Measurements from ENCODE around the gene PCDHGB1.
"Not testable (repeated sequence)": the region's sequence is repeated elsewhere in the genome, so short reads cannot be mapped to it uniquely, and the experiment has no call there.

PCDHGB1 gene

GRCh38 chr5:141373673-141374317 lies 23.9 kb downstream of the PCDHGB1 start, which contains the start of gene PCDHGA6:
Gene PCDHGA6, plus strand, starts transcription at chr5:141373891. Its CDS starts 193 bp downstream, at chr5:141374084.
- H3K4me3 ChIP-seq (ENCODE audit: low read length): no peak within 1 kb of the TSS
- no peaks in the 10 kb centered on the region for H3K36me3 ChIP-seq (ENCODE audit: insufficient read depth, low read depth, low read length)
- H3K27me3 ChIP-seq (ENCODE audit: insufficient read depth, low read length): no peaks in the 10 kb centered on the region
- H3K9ac ChIP-seq (ENCODE audit: low read depth, low read length): no peak within 1 kb of the TSS
- H3K9me3 ChIP-seq (ENCODE audit: insufficient read depth, low read depth, low read length): peaks cover 74% of the 10 kb centered on the region
- H3K4me1 ChIP-seq (ENCODE audit: insufficient read depth, low read length): no peaks in the 10 kb centered on the region
- no peak within 1 kb of the TSS for H3K27ac ChIP-seq (ENCODE audit: low read length)

GRCh38 chr5:141374627-141375026 lies 24.7 kb downstream of the PCDHGB1 start:
- no peak overlapping the region for H3K4me3 ChIP-seq (ENCODE audit: low read length)
- no peak overlapping the region for H3K9ac ChIP-seq (ENCODE audit: low read depth, low read length)
- H3K9me3 ChIP-seq (ENCODE audit: insufficient read depth, low read depth, low read length): peaks cover 76% of the 10 kb centered on the region
- H3K36me3 ChIP-seq (ENCODE audit: insufficient read depth, low read depth, low read length): no peaks in the 10 kb centered on the region
- H3K27me3 ChIP-seq (ENCODE audit: insufficient read depth, low read length): no peaks in the 10 kb centered on the region
- H3K4me1 ChIP-seq (ENCODE audit: insufficient read depth, low read length): no peaks in the 10 kb centered on the region
- H3K27ac ChIP-seq (ENCODE audit: low read length): no peak overlapping the region

- not testable (repeated sequence) for H3K4me3 ChIP-seq (ENCODE audit: low read length); H3K27me3 ChIP-seq (ENCODE audit: insufficient read depth, low read length); H3K9ac ChIP-seq (ENCODE audit: low read depth, low read length); H3K27ac ChIP-seq (ENCODE audit: low read length); H3K4me1 ChIP-seq (ENCODE audit: insufficient read depth, low read length); H3K36me3 ChIP-seq (ENCODE audit: insufficient read depth, low read depth, low read length)
- H3K9me3 ChIP-seq (ENCODE audit: insufficient read depth, low read depth, low read length): peaks cover 67% of the 10 kb centered on the region
Observed at GRCh38 chr5:141375444-141376155, 25.7 kb downstream of the PCDHGB1 start.

- Histone ChIP-seq H3K4me1 (ENCODE audit: insufficient read depth, low read length) (no peaks in the 10 kb centered on the region), H3K9me3 (ENCODE audit: insufficient read depth, low read depth, low read length) (peaks cover 54% of the 10 kb centered on the region), H3K9ac (ENCODE audit: low read depth, low read length) (no peak within 1 kb of the TSS), H3K4me3 (ENCODE audit: low read length) (no peak within 1 kb of the TSS), H3K27me3 (ENCODE audit: insufficient read depth, low read length) (no peaks in the 10 kb centered on the region), H3K27ac (ENCODE audit: low read length) (no peak within 1 kb of the TSS), H3K36me3 (ENCODE audit: insufficient read depth, low read depth, low read length) (no peaks in the 10 kb centered on the region)
Observed at GRCh38 chr5:141382469-141383294, 32.8 kb downstream of the PCDHGB1 start, which contains the start of gene PCDHGA7. Gene PCDHGA7, plus strand, starts transcription at chr5:141382742. Its CDS starts 158 bp downstream, at chr5:141382900.

- Histone ChIP-seq H3K9ac (ENCODE audit: low read depth, low read length) (no peak overlapping the region), H3K36me3 (ENCODE audit: insufficient read depth, low read depth, low read length) (no peaks in the 10 kb centered on the region), H3K4me1 (ENCODE audit: insufficient read depth, low read length) (no peaks in the 10 kb centered on the region), H3K4me3 (ENCODE audit: low read length) (no peak overlapping the region), H3K9me3 (ENCODE audit: insufficient read depth, low read depth, low read length) (peaks cover 57% of the 10 kb centered on the region), H3K27ac (ENCODE audit: low read length) (no peak overlapping the region), H3K27me3 (ENCODE audit: insufficient read depth, low read length) (no peaks in the 10 kb centered on the region)
Observed at GRCh38 chr5:141383345-141383744, 33.4 kb downstream of the PCDHGB1 start.

GRCh38 chr5:141384471-141385267 lies 34.8 kb downstream of the PCDHGB1 start:
- no peaks in the 10 kb centered on the region for H3K4me1 ChIP-seq (ENCODE audit: insufficient read depth, low read length)
- no peaks in the 10 kb centered on the region for H3K36me3 ChIP-seq (ENCODE audit: insufficient read depth, low read depth, low read length)
- H3K9me3 ChIP-seq (ENCODE audit: insufficient read depth, low read depth, low read length): peaks cover 65% of the 10 kb centered on the region
- H3K4me3 ChIP-seq (ENCODE audit: low read length): no peak overlapping the region
- H3K9ac ChIP-seq (ENCODE audit: low read depth, low read length): no peak overlapping the region
- H3K27ac ChIP-seq (ENCODE audit: low read length): no peak overlapping the region
- H3K27me3 ChIP-seq (ENCODE audit: insufficient read depth, low read length): no peaks in the 10 kb centered on the region

GRCh38 chr5:141387557-141388311 lies 37.8 kb downstream of the PCDHGB1 start, which contains the start of gene PCDHGB4:
Gene PCDHGB4, plus strand, starts transcription at chr5:141387698. Its CDS starts 187 bp downstream, at chr5:141387885.
- H3K4me3 ChIP-seq (ENCODE audit: low read length): peak within 1 kb of the TSS; percentile 26; the same call in 1 of the 2 replicates
- not testable (repeated sequence) for H3K27ac ChIP-seq (ENCODE audit: low read length); H3K9ac ChIP-seq (ENCODE audit: low read depth, low read length); H3K36me3 ChIP-seq (ENCODE audit: insufficient read depth, low read depth, low read length); H3K4me1 ChIP-seq (ENCODE audit: insufficient read depth, low read length); H3K27me3 ChIP-seq (ENCODE audit: insufficient read depth, low read length)
- peaks cover 74% of the 10 kb centered on the region for H3K9me3 ChIP-seq (ENCODE audit: insufficient read depth, low read depth, low read length)

GRCh38 chr5:141388661-141389060 lies 38.8 kb downstream of the PCDHGB1 start:
- no peaks in the 10 kb centered on the region for H3K27me3 ChIP-seq (ENCODE audit: insufficient read depth, low read length)
- H3K4me1 ChIP-seq (ENCODE audit: insufficient read depth, low read length): no peaks in the 10 kb centered on the region
- H3K4me3 ChIP-seq (ENCODE audit: low read length): no peak overlapping the region; the same call in 1 of the 2 replicates
- no peak overlapping the region for H3K9ac ChIP-seq (ENCODE audit: low read depth, low read length)
- no peaks in the 10 kb centered on the region for H3K36me3 ChIP-seq (ENCODE audit: insufficient read depth, low read depth, low read length)
- H3K27ac ChIP-seq (ENCODE audit: low read length): no peak overlapping the region
- peaks cover 74% of the 10 kb centered on the region for H3K9me3 ChIP-seq (ENCODE audit: insufficient read depth, low read depth, low read length)

- Histone ChIP-seq H3K9me3 (ENCODE audit: insufficient read depth, low read depth, low read length) (peaks cover 74% of the 10 kb centered on the region), H3K4me1 (ENCODE audit: insufficient read depth, low read length) (no peaks in the 10 kb centered on the region), H3K27ac (ENCODE audit: low read length) (no peak overlapping the region), H3K27me3 (ENCODE audit: insufficient read depth, low read length) (no peaks in the 10 kb centered on the region), H3K4me3 (ENCODE audit: low read length) (no peak overlapping the region), H3K9ac (ENCODE audit: low read depth, low read length) (no peak overlapping the region), H3K36me3 (ENCODE audit: insufficient read depth, low read depth, low read length) (no peaks in the 10 kb centered on the region)
Observed at GRCh38 chr5:141389153-141390042, 39.5 kb downstream of the PCDHGB1 start.
